ENCODE results near the gene CHRNA1.
"Not testable (repeated sequence)": the region's sequence is repeated elsewhere in the genome, so short reads cannot be mapped to it uniquely, and the experiment has no call there.

Gene CHRNA1

DNA sequence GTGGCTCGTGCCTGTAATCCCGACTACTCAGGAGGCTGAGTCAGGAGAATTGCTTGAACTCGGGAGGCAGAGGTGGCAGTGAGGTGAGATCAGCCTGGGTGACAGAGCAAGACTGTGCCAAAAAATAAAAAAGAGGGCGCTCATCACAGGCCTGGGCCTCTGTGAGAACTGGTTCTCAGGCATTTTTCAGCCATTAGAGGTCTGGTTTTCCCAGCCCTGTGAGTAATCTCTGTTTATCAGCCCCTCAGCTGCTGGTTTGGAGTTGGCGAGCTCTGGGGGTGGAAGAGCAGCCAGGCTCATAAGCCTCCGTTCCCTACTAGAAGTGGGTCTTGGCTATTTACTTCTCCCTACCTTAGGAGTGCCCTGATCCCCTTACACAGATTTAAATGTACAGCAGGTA is 53.1 kb downstream of the CHRNA1 start:
- no peak for DNase-seq

- DNase-seq = not testable (repeated sequence)
Observed at GRCh38 chr2:174709416-174710004, 54.8 kb downstream of the CHRNA1 start.

- no peak for DNase-seq
Observed at GRCh38 chr2:174708713-174709112, 55.6 kb downstream of the CHRNA1 start.

- no peak for DNase-seq
Observed at GRCh38 chr2:174705321-174705720, 59.0 kb downstream of the CHRNA1 start.

DNA sequence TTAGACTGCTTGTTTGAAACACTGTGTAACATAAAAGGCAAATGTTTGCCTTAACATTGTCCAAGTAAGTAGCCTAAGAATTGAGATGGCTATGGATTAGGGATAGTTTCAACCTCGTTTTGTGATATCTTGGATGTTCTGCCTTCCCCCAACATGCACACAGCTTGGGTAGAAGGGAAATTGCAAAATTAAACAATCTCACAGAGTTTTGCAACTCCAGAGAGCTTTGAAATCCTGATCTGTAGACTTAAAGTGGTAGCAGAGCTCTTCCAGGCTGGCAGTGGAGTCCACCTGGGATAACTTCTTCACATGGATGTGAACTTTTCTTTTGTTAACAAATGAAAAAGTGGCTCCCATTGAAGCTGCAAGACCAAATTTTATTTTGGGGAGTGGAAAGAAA is 59.6 kb downstream of the CHRNA1 start:
- no peak for DNase-seq

DNA sequence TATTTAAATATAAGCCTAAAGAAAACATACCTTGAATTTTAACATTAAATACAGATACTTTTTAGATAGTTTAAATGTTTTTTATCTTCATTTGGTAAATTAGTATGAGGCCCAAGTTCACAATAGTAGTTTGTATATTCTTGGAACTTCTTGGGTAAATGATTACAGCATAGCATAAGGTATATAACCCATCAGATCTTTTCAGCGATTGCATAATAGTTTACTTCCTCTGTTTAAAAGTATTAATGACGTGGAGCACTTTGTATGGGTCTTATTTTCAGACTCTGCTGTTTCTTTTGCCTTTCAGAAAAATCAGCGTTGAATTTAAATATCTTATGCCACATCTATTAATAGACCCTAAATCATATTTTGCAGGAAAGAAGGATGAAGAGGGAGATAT is 60.2 kb downstream of the CHRNA1 start:
- no peak for DNase-seq

DNA sequence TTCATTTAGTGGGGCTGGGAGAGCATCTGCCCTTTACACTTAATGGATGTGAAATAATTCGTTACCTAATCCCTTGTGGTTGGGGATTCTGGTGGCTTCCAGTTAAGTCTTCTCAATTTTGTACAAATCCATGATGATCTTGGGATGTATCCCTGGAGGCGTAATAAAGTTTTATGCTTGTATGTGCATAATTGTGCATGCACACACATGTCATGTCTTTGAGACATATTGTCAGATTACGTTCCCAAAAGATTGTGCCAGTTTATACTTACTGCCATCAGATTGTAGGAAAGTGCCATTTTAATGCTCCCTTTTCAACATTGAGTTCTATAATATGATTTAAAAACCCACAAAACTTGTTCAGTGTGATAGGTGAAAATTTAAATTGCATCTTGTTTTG is 60.8 kb downstream of the CHRNA1 start:
- DNase-seq = no peak

DNA sequence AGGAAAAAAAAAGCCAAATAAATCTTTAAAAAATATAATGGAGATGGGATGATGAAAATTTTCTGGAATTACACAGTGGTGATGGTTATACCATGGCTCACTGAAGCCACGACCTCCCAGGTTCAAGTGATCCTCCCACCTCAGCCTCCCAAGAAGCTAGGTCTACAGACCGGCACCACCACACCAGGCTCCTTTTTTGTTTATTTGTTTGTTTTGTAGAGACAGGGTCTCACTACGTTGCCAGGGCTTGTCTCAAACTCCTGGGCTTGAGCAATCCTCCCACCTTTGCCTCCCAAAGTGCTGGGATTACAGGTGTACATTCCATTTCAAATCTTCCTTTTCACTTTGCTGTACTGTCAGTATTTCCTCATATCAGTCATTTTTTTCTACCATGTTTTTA is 61.7 kb downstream of the CHRNA1 start:
- no peak for DNase-seq

- peak; percentile 29 for DNase-seq
Observed at GRCh38 chr2:174699993-174700766, 64.1 kb downstream of the CHRNA1 start.

Measured in effector CD4-positive, alpha-beta T cell (primary cell).